Prostate gland (tissue), 2 donors: ENCODE measurements around the gene TRAF3IP1.

Source experiments
- POLR2AphosphoS5 ChIP-seq: sonication (generic); formaldehyde crosslinking; IDR thresholded peaks from one replicate; pipeline ENCODE4 v1.6.1; 2017; ENCODE audit warnings: antibody characterized with exemption
- TF ChIP-seq, protein P1 (sequence below), 4 experiments: fragments of 200-600 bp in 2 of 4; fragments of 450-650 bp in 2 of 4; sonication (generic) in 2 of 4; IDR thresholded peaks; 1 replicate in 3 of 4; 2 replicates in 1 of 4; pipeline ENCODE4 v1.5.1; 2016 to 2019; ENCODE audit warnings: antibody characterized with exemption in 4 of 4, mild to moderate bottlenecking in 2 of 4, moderate library complexity in 2 of 4

DNA sequence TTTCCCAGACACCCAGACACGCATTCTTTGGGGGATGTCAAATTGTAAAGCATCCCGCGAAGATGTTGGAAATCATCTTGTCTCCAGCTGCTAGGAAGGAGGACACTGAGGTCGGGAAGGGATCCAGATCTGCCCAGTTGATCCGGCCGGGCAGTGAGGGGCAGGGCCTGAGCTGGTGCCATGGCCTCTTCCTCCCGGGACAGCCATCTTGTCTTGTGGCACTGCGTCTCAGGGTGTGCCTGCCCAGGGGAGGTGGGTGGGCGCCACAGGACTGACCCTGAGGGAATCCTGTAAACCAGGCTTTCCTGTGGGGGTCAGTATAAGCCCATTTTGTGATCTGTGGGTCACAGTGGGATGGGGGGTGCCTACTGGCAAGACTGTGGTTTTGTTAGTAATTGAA, 10.1 kb downstream of the TRAF3IP1 start:
- TF ChIP-seq, protein P1, sequence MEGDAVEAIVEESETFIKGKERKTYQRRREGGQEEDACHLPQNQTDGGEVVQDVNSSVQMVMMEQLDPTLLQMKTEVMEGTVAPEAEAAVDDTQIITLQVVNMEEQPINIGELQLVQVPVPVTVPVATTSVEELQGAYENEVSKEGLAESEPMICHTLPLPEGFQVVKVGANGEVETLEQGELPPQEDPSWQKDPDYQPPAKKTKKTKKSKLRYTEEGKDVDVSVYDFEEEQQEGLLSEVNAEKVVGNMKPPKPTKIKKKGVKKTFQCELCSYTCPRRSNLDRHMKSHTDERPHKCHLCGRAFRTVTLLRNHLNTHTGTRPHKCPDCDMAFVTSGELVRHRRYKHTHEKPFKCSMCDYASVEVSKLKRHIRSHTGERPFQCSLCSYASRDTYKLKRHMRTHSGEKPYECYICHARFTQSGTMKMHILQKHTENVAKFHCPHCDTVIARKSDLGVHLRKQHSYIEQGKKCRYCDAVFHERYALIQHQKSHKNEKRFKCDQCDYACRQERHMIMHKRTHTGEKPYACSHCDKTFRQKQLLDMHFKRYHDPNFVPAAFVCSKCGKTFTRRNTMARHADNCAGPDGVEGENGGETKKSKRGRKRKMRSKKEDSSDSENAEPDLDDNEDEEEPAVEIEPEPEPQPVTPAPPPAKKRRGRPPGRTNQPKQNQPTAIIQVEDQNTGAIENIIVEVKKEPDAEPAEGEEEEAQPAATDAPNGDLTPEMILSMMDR (IDR thresholded peaks at IDR 0.05): no peak
- no peak for TF ChIP-seq POLR2AphosphoS5
